Astrocyte (in vitro differentiated cells and primary cell): ENCODE data around the gene CTDP1.
"Not testable (repeated sequence)": the region's sequence is repeated elsewhere in the genome, so short reads cannot be mapped to it uniquely, and the experiment has no call there.

Source experiments
- CTCF ChIP-seq: IDR thresholded peaks from 2 replicates; pipeline ENCODE4 v1.5.1; 2011; ENCODE audit warnings: low read depth, mild to moderate bottlenecking, inconsistent platforms, low read length, moderate library complexity; ENCODE audit not compliant: insufficient read depth
- EZH2 ChIP-seq: IDR thresholded peaks from 2 replicates; pipeline ENCODE4 v1.6.1; 2012; ENCODE audit warnings: mild to moderate bottlenecking, low read length, inconsistent platforms; ENCODE audit not compliant: insufficient read depth

GRCh38 chr18:79740047-79740446, 60.4 kb downstream of the CTDP1 start:
- TF ChIP-seq CTCF, EZH2: not testable (repeated sequence)
